GM12892 (cell line): Measurements from ENCODE around the gene IQGAP2.

Experiments
- POLR2A ChIP-seq: IDR thresholded peaks from 2 replicates; pipeline ENCODE4 v1.6.1; 2011; ENCODE audit warnings: low read depth, low read length, control low read depth
- POLR2AphosphoS5 ChIP-seq: IDR thresholded peaks from 2 replicates; pipeline ENCODE4 v1.6.1; 2011; ENCODE audit warnings: low read depth, low read length, control low read depth

DNA sequence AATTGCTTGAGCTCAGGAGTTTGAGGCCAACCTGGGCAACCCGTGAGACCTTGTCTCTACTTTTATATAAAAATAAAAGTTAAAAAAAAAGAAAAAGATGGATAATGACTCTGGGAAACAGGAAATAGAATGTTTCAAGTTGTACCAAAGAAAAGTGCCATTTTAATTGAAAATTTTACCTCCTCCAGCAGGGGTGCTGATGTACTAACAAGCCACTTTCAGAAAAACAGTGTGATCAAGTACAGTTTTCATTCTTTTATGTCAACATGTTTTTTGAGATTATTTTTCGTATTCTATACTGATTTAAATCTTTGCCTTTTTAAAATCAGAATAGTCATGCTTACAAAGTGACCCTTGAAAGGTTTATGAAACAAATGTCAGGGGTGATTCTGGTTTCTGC is 343.6 kb downstream of the IQGAP2 start:
- TF ChIP-seq POLR2A: no peak
- TF ChIP-seq POLR2AphosphoS5: no peak
